ENCODE measurements around the gene ITPK1.

The ITPK1 gene

DNA sequence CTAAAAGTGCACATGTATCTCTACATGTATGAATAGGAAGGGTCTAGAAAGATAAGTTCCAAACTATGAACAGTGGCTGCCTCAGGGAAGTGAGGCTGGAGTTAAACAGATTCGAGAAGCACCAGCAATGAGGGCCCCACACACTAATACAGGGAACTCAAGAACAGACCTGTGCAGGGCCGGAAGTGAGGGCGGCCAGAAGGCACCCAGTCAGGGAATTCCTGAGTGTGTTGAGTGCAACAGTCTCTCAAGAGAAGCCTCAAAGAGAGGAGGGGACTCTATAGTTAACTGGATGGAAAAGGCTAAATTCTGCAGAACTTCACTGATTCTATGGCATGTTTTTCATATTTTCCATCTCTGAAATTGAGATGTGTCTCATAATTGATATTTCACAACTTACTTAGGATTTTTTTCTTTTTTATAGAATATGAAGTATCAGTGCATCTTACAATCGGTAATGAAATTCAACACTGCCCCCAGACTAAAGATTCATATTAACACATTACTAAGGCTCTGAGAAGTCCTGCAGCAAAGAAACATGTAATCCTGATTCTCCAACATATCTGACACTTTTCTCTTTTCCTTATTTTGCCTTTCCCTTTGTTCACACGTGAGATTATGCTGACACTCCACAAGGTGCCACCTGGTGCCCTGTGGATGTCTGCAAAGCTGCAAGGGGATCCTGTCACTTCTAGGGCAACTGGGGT, 131.5 kb downstream of the ITPK1 start:
- DNase-seq = no peak

DNA sequence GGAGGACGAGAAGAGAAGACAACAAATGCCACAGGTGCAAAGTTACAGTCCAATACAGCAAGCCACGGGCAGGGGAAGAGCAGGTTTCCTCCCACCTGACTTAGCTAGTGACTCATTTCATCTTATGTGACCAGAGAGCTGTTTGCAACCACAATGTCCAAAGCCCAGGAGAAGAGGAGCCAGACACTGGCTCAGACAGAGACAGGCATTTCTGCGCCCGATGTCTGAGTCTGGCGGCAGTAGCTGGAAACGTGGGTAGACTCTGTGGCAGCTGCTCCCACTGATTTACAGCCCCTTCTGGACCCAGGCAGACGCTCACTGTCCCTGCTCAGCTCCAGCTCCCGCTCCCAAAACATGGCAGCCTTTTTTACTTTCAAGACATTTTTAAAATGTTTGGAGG, 132.8 kb downstream of the ITPK1 start:
- DNase-seq = no peak

DNA sequence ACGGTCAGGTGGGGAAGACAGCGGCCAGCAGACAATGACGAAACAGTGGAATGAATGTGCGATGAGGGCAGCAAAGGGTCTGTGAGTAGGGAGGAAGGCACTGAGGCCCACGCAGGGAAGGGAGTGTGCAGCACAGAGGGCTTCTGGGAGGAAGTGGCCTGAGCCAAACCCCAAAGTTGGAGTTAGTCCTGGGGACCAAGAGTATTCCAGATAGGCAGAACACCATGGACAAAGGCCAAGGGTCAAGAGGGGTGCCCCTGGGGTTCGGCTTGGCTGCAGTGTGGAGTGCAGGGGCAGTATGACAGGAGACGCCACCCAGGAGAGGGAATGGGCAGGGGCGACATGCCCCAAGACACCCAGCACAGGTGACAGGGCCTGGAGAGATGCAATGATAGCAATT, 134.0 kb downstream of the ITPK1 start:
- DNase-seq = no peak

DNA sequence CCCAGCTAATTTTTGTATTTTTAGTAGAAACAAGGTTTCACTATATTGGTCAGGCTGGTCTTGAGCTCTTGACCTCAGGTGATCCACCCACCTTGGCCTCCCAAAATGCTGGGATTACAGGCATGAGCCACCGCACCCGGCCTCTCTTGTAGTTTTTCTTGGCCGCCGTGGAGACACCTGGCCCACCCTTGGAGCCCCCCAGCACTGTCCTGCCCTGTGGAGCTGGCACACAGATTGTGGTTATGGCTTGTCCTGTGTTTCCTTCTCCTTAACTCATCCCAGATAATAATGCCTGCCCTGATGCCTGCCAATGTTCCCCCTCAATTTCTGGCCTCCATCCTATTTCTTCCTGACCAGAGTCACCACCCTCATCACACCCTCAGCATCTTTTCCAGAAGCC, 134.9 kb downstream of the ITPK1 start:
- no peak for DNase-seq

DNA sequence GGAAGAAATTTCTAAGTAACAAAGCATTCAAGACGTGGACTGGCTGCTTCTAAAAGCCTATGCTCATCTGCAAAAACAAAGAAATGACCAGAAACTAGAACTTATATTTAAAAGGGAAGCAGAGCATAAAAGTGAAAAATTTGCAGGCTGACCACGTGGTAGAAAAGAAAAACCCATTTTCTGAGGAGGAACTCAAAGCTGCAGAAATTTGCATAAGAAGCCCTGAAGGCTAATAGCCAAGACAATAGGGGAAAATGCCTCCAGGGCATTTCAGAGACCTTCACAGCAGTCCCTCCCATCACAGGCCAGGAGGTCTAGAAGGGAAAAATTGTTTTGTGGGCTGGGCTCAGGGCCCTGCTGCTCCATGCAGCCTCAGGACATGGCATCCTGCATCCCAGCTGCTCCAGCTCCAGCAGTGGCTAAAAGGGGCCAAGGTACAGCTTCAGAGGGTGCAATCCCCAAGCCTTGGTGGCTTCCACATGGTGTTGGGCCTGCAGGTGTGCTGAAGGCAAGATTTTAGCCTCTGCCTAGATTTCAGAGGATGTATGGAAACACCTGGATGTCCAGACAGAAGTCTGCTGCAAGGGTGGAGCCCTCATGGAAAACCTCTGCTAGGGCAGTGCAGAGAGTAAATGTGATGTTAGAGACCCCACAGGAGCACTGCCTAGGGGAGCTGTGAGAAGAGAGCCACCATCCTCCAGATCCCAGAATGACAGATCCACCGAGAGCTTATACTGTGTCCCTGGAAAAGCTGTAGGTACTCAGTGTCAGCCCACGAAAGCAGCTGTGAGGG, 137.3 kb downstream of the ITPK1 start:
- no peak for DNase-seq

DNA sequence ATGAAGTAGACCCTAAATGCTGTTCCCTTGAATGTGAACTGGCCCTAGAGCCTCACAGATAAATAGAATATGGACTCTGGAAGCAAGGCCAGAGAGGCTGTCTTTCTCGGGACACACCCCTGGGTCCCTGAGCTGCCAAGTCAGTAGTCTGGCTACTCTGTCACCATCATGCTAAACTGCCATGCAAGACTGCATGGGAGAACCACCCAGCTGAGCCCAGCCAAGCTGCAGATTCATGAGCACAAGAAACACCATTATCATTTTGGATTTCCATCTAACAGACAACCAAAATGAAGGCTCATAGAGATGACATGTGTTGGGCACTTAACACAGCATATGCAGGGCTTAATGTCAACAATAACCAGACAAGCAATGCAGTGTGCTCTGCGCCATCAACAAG, 139.5 kb downstream of the ITPK1 start:
- DNase-seq = no peak

DNA sequence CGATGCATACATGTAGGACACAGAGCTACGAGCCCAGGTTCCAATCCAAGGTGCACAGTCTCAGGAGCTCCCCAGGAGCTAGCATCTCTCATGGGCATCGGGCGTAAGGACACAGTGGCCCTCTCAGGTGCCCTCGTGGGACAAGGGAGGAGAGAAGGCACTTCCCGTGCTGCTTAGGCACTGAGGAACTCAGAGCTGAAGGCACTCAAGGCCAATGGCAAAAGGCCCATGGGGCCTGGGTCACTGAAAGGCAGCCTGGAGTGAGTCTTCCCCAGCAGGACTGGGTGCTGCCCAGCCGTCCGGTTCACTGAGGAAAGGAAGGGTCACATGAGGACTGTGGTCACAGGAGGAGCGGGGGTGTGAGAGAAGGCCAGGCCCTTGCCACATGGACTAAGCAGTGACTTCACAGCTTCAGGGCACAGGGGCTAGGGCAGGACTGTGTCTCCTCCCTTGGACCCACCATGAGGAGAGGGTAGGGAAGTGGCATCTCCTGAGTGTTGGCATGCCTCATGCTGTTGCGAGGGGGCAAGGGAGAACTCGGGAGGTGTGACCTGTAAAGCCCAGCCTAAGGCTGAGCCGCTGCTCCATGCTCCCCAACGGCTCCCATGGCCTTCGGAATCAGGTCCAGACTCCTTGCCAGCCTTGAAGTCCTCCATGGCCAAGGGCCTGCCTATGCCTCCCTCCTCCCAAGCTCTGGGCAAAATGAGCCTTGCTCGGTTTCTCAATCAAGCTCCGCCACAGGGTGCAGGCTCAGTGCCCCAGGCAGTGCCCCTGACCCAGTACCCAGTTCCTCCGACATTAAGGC, 141.0 kb downstream of the ITPK1 start:
- DNase-seq = no peak

DNA sequence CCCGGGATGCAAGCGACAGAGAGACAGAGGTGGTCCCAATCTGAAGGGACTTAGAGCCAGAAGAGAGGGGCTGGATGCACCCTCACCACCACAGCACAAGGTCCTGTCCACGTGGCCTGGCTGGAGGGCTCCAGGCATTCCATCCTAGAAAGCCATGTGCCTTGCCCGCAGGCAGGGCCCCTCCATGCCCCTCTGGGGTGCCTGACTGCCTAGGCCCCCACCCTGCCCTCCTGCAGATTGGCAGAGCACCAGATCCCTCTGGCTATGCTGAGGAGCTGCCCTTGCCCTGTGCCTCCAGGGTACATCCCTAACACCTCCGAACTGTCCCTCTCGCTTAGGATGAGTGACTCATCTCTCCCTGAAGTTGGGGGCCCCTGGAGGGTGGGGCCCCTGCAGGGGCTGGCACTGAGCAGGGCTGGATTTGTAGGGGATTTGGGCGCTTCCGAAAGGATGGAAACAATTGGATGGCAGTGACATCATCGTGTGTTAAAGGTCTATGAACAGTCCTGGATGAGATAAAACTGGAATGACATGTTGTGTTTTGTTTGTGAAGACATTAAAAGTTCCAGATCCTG, 141.8 kb downstream of the ITPK1 start:
- no peak for DNase-seq

DNA sequence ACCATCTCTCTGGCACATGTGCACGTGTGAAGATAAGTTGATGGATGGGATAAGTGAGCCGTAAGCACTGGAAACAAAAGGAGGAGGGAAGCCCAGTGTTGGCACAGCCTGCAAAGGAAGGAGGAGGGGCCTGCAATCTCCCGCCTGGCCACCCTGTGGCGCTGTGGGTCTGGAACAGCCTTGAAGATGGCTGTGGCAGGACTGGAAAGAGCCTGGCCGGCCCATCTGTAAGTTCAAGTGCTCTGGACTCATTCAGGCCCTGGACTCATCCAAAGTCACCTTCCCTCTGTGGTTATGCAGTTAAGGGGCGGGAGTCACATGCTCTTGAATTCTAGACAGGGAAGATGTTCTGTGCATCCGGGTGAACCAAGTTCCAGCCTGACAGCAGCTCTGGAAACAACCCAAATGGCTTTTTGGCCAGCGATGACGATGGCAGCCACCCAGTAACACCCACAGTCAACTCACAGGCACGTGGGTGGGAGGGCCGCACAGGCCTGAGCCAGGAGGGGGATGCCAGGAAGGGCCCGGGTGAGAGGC, 142.4 kb downstream of the ITPK1 start:
- DNase-seq = peak; percentile 8

DNA sequence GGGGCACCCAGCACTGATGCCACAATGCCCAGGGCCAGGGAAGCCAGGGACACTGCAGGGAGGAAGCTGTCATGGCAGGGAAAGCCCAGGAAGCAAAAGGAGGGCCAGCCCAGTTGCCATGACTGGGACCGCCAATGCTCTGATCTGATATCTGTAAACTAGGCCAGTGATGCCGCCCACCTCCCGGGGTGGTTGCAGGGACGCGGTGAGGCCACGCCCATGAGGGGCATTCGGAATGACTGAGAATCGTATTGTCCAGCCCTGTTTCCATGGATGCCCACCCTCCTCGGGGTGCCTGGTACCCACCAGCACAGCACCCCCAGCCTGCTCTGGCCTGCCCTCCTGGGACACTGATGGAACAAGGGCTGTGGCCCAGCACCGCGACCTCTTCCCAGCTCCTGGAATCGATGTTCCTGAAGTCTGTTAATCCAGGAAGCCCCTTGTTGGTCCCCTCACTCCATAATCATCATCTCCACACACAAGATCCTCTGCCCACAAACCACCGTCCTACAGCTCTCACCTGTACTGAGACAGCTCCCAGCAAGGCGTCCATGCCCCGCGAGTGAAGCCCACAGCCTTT, 144.0 kb downstream of the ITPK1 start:
- no peak for DNase-seq

DNA sequence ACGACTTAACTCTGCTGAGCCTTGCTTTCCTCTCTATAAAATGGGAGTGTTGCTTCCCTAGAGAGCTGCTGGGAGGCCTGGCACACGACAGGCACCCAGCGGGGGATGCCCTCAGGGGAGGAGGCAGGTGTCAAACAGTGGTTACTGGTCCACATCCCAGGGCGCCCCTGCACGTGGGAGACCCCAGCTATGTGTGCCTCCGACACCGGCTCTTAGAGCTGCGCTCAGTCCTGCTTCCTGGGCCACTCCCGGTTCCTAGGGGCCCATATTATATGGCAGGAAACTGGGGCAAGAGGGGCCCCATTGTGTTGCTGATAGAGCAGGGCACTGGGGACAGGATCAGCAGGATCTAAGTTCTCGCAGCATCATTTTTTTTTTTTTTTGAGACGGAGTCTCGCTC, 145.5 kb downstream of the ITPK1 start:
- no peak for DNase-seq

DNA sequence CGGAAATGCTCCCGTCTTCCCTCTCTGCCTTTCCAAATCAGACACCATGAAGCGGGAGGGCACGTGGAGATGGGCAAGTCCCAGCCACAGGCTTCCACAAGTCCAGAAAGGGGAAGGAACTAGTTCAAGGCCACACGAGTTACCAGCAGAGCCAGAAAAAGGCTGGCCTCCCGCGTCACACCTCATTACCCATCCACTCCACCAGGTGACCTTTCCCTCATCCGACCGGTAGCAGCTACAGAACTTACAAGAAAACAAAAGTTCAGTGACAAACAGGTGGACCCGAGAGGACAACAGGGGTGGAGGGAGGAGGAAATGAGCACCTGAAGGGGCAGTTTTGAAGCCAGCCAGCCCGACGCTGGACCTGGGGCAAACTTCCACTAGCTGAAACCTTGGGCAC, 145.9 kb downstream of the ITPK1 start:
- DNase-seq = no peak

DNA sequence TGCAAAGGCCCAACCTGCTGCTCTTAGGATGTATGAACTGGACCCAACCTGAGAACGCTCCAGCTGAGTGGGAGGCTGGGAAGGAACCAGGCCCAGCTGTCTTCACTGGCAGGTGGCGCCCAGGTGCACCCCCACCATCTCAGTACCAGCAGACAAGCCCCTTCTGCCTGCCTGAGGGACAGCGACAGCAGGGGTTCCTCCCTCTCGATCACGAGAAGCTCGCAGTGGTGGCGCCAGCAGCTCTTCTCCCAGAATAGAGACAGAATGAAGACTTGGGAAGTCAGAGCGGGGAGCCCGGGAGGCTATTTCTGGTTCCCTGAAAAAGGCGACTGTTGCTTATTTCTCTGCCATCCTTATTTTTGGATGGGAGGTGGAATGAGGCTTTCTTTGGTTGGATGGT, 146.3 kb downstream of the ITPK1 start:
- no peak for DNase-seq

DNA sequence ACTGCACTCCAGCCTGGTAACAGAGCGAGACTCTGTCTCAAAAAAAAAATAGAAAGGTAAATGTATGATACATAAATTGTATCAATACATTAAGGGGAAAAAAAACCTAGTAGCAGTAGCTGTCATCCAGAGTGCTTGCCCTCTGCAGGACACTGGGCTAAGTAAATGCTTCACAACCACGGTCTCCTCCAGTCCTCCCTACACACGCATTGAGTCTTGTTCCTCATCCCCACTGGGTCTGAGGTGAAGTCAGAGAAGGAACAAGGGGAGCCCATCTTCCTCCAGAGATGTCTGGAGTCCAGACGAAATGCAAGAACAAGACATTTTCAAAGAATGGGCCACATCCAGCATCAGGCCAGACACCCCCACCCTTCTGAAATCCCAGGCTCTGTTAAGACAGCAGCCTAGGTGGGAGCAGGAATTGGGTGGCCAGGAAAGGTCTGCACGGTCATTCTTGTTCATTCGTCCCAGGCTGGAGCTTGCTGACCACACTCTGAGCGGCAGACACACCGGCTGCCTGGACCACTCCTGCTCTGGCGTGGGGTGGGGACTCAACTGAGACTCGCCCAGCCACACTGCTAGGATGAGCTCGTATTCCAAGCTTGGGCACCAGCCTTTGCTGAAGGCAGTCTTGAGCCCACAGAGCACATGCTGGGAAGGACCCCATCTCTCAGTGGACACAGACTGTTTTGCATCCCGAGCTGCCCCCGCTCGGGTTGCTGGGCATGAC, 147.3 kb downstream of the ITPK1 start:
- no peak for DNase-seq

DNA sequence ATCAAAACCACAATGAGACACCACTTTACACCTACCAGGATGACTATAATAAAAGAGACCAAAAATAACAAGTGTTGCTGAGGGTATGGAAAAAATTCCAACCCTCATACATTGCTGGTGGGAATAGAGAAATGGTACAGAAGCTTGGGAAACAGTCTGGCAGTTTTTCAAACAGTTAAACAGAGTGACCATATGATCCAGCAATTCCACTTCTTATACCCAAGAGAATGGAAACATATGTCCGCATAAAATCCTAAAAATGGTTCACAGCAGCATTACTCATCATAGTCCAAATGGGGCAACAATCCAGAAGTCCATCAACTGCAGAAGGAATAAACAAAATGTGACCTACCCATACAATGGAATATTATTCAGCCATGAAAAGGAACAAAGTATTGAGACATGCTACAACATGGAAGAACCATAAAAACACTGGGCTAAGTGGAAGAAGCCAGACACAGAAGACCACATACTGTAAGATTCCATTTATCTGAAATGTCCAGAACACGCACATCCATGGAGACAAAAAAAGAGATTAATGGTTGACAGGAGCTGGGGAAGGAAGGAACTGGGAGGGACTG, 148.3 kb downstream of the ITPK1 start:
- DNase-seq = no peak

DNA sequence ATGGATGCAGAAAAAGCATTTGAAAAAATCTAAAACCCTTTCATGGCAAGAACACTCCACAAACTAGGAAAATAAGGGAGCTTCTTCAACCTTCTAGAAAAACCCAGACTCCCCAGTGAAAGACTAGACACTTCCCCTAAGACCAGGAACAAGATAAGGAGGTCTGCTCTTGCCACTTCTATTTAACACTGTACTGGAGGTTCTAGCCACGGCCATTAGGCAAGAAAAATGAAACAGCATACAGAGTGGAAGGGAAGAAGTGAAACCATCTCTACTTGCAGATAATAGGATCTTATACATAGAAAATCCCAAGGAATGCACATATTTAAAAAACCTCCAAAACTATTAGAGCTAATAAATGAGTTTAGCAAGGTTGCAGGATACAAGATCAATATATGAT, 150.4 kb downstream of the ITPK1 start:
- no peak for DNase-seq

DNA sequence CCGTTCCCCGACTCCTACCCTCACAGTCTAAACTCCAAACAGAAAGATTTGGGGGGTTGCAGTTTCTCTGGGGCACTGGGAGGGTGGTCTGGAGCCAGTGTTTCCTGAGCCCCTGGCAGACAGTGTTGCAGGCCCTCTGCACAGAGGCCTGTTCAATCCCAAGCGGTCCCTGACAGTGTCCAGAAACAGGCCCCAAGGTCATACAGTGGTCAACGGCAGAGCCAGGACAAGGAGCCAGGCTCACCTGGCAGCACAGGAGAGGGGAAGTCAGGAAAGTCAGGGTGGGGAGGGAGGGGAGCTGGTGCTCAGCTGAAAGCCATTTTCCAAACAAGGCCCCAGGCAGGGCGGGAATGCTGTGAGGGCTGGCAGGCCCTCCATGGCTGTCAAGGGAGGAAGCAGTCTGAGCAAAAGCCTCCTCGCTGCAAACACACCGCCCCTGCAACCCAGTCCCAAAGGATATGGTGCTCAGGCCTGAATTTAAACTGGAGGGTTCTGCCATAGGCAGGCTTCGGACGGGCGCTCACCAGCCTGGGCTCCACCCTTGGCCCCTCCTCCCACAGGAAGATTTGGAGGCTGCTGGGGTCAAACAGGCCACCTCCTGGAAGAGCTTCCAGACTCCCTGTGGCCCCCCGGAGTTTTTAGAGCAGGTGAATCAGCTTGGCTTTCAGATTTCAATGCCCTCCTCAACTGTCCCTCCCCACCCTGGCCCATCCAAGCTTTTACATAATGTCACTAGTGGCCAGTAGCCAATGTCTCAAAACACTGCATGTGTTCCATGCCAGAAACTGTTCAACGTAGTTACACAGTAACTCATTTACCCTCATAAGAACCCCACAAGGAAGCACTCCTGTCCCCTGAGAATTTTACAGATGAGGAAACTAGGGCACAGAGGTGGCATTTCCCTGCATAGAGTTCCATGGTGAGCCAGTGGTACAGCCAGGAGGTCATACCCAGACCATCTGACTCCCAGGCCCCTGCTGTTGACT, 151.3 kb downstream of the ITPK1 start:
- no peak for DNase-seq

DNA sequence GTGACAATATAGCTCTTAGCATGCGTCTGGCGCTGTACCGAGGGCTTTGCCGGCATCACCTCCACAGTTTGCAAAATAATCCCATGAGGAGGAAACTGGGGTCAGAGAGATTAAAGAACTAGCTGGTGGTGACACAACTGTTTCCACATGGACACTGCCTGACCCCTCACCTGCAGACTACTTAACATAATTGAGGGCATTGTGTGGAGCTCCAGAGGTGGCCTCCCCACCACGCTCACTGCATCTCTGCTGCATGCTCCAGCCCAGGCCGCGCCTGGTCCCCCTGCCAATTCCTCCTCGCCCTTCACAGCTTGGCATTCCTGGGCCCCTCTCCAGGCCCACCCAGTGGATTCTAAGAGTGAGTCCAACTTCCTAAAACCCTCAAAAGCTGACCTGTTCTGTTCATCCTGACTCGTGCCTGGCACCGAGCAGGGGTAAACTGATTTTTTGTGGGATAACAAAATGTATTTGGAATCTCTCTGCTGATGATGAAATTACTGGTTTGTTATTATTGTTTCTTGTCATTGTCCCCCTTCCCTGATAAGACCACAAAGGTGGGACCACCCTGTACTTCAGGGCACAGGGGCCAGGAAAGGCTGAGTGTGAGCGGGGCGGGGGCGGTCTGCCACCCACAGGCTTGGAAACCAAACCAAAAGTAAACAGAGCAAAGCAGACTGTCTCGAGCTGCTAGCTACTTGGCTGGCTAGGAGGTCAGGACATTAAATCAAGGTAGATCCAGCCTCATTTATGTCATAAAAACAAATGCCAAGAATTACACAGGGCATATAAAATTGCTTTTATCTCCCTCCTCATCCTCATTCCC, 152.2 kb downstream of the ITPK1 start:
- no peak for DNase-seq

DNA sequence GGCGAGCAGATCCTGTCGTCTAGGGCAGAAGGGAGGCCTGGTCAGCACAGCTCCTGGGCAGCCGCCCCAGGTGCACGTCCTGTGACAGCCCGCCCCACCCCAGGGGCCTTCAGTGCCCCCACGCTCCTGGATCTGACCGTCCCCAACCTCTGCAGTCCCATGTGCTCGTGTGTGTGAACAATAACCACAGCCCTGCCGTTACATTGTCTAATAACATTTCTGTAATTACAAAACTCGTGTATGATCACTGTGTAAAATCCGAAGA, 153.0 kb downstream of the ITPK1 start:
- no peak for DNase-seq

All from activated CD4-positive, alpha-beta T cell treated with anti-CD3 and anti-CD28 coated beads, Interleukin-2, Interleukin-6, amounts not matched to agents 100 ng/mL and 50 ng/mL, durations not matched to agents 16 hours and 8 hours (primary cell).